HG03460 (cell line): ENCODE data around the gene THOC7.

Experiments used
- ATAC-seq: cut with Tn5 transposase; IDR thresholded peaks from one replicate; pipeline ENCODE4 v1.9.1; 2021; ENCODE audit not compliant: unreplicated experiment

Gene THOC7

DNA sequence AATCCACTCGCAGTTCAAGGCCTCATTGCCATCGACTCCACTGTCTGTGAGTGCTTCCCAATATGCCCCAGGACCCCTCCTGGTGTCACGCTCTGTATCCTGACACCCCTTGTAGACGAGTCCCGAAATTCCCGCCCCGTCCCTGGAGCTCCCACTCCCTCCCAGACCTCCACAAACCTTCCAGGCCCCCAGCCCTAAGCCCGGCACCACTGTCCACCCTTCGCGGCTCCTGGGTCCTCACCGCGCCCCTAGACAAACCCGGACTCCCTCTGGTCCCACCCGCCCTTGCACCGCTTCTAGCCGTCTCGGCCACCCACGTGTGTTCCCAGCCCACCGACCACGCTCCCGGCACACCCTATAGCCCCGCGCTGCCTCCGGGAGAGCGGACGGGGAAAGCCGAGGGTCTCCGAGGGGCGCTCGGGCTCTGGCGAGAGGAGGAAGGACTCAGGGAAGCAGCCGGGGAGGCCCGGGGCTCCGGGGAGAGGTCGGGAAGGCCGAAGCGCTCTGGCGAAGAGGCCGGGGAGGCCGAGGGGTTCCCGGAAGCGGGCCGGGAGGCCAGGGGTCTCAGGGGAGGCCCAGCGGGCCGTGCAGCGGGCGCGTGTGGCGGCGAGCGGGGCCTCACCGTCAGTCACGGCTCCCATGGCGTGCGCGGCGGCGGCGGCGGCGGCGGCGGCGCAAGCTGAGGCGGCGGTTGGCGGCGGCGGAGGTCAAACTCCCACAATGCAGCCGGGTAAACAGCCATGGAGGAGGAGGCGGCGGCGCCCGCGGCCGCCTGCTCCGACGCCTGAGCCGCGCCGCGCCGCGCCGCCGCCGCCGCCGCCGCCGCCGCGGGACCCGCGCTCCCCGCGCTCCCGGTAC lies at the start of gene THOC7, which contains the start of gene ATXN7:
TSS of gene THOC7 (minus strand) at position 656 of the 858 bp plus-strand sequence. CDS start at position 641, 15 bp downstream.
TSS of gene ATXN7 (plus strand) at position 718 of the 858 bp plus-strand sequence. CDS start 48,732 bp downstream, outside the sequence.
- peak; percentile 68 for ATAC-seq

DNA sequence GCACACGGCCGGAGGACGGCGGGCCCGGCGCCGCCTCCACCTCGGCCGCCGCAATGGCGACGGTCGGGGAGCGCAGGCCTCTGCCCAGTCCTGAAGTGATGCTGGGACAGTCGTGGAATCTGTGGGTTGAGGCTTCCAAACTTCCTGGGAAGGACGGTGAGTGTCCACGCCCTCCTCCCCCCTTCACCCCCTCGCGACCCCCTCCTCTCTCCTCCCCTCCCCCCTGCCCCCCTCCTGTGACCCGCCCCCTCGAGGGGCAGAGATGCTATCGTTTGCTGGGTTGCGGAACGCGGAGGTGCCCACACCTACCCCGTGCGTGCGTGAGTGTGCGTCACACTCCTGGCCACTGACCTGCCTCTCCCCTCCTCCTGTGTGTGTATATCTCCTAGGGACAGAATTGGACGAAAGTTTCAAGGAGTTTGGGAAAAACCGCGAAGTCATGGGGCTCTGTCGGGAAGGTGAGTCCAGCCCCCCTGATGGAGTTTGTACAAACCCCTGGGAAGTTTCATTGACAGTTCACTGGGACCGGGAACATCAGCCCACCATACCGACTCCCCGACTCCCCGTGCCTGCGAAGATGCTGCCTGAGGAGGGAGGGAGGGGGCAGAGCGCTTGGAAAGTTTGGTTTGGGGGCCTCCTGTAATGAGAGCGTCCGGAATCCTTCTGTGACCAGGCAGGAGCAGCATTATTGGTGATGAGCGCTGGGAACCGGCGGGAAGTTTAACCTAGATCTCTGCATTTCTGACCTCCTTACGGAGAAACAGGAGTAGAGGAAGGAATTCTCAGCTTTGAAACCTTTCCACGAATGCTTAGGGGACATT lies 49.4 kb upstream of the THOC7 start:
- ATAC-seq = no peak

DNA sequence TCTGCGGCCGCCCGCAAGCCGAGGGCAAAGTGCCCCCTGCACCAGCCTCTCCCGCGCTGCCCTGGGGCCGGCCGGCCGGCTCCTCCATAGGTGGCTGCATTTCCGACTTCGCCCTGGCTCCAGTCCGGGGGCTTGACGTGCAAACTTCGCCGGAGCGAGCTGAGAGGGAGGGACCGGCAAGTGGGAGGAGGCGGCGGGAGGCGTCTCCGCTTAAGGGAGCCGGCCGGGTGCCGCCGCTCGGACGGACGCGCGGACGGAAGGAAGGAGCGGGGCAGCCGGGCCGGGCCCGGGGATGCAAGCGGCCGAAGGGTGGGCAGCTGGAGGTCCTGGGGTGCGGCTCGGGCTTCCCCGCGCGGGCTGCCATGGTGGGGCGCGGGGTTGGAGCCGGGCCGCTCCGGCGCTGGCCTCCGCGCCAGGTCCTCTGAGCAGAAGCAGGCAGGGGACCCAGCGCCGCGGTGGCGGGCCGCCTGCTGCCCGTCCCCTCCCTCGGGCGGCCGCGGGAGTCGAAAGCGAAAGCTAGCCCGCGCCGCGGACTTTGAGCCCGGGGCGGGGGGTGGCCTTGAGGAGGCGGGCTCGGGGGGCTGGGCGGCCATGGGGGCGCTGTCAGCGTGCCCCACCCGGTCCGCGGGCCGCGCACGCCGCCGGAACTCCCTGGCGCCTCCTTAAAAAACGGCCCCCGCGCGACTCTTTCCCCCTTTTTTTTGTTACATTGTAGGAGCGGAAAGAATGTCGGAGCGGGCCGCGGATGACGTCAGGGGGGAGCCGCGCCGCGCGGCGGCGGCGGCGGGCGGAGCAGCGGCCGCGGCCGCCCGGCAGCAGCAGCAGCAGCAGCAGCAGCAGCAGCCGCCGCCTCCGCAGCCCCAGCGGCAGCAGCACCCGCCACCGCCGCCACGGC lies 48.5 kb upstream of the THOC7 start, which contains the start of gene SCAANT1:
TSS of gene SCAANT1 (minus strand) at position 511 of the 895 bp plus-strand sequence.
- peak; percentile 73 for ATAC-seq

DNA sequence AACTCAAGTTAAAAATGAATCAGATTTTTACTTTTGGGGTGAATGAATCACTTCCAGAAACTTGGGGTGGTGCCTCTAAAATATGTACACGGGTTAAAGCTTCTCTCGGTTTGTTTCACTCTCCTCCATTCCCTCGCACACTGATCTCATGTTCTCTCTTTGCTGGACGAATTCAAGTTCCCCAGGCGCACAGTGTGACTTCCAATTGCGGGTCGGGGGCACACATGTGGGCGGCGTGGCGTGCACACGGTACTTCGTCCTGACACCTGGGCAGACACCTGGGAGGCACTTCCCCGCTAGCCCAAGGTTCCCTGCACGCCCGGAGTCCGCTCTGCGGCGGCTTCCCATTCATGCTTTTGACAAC lies 47.9 kb upstream of the THOC7 start:
- peak; percentile 15 for ATAC-seq

DNA sequence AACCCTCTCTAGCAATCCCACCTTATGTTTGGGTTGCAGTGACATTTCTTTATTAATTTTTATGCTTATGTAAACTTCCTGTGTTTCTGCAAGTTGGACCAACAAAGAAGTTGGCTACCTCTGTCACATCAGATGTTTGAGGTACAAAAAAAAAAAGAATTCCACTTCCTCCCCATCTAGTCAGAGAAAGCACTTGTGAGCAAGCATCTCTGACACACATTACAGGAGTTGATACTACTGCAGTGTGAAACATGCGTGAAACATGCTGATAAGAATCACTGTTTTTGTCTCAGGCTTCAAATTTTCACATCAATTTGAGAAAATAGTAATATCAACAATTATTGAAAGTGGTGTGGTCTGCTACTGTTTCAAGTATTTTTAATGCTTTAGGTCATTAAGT lies 47.3 kb upstream of the THOC7 start:
- ATAC-seq = no peak

DNA sequence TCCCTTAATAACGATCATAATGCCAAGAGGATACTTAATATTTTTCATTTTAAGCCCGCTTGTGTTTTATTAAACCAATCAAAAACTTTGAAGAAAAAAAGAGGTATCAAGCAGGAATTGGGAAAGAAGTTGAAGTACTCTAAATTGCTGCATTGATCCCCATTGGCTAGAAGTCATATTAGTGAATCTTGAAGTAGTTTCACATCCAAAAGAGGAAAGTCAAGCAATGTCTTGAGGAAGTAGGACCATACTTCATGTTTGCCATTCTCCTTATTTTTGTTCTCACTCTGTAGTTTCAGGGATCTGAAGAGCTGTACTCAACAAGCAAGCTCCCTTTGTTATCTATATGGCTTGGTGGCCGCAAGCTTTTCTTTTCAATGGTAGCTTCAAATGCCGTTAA lies 46.4 kb upstream of the THOC7 start:
- no peak for ATAC-seq

DNA sequence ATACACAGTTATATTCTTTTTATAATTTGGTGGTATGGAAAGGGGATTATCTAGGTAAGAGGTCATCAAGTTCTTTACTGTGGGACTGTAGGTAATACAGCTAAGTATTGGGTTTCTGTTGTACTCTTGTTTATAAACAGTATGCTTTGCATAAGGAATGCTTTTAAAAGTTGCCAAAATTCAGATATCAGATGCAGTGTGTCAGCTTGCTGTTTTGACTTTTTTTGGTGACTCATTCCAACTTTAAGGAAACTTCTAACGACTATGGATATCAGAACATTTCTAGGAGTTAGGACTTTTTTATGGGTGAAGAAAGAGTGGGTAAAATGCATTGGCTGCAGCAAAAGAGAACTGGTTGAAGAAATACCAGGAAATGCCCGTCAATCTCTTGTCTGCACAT lies 45.8 kb upstream of the THOC7 start:
- no peak for ATAC-seq

DNA sequence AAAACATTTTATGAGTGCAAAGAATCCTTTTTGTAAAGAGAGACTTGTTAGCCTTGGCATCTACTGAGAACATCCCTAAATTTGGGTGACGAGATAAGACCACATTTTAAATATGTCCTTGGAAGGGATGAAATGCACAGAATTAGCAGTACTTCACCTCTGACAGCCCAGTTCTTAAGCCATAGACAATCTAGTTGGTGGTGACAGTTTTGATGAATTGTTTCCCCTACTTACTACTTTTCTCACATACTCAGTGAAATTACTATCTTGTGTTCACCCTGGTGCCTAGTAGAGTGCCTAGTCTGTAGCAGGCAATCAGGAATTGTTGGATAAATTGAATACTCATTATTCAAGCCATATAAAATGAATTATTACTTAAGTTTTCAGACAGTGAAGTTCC lies 45.2 kb upstream of the THOC7 start:
- ATAC-seq = no peak

DNA sequence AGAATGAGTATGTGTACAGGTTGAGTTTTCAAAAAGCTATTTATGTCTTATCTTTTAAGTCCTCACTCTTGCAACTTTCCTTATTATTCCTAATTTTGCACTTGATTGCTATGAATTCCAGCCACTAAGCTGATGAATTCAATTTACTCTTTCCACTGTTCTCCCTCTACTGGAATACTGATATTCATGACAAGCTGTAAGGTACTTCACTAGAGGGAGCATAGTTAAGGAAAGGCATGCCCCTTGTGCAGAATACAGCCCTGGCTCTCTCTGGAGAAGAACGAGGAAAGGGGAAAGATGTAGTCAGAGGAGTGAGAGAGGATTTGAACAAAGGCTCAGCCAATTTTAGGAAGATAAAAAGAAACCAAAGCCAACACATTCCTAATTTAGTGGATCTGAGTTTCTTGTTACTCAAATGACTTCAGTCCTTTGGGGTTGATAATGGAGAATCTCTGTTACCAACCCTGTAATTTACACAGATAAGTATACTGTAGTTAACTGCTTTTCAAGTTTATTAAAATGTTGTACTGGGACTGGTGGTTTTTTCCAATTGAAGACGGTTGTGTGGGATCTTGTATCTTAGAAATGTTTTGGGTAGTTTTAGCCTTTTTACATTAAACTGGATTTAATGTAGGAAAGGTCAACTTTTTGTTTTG lies 44.6 kb upstream of the THOC7 start:
- ATAC-seq = no peak

DNA sequence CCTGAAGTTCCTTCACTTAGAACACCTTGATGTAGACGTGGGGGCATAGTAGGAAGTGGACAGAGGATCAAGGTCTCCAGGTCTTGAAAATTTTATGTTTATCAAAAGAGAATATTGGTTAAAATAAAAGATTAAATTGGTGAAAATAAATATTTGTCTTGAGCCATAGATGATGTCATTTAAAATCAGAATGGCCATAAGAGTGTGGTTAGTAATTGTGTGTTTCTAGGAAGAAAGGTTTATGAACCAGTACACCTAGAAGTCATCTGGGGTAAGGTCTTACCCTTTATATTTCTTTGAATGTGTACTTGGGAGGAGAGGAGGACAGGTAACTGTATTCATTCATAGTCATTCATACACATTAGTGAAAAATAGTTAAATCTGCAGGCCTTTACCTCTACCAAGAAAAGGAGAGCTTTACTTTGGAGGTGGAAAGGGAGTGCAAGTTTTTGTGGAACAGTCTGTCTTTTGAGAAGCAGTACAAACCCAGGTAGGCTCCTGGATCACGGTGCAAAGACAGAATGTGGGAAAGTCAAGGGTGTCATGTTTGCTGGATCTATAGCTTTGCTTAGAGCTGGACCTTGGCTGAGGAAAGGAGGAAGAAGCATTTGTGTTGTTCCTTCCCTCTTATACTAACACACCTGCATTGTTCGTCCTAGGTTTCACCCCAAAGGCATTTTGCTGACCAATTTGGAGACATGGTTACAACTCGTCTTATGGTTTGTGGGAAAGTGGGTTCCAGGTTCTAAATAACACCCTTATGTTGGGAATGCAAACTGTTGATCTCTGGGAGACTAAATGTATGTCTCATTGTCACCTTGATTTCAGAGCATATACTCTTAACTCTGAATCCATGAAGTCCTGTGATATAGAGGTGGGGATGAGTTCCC lies 42.4 kb upstream of the THOC7 start:
- ATAC-seq = no peak

DNA sequence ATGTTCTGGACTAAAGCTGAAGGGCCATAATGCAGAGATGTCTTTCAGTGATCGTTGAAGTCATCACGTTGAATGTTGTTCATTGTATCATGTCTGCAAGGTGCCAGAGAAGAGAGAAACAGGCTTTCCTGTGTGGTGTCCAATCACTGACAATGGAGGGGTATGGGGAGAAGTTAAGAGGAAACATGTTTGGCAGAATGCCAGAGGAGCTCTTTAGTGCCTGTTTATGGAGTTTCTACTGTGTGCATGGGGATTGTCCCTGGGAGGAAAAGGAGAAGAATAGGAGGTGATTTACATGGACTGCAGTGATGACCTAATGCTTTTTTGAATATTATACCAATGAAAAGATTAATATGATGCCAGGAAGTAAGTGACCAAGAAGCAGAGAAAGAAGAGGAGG lies 36.9 kb upstream of the THOC7 start:
- no peak for ATAC-seq

DNA sequence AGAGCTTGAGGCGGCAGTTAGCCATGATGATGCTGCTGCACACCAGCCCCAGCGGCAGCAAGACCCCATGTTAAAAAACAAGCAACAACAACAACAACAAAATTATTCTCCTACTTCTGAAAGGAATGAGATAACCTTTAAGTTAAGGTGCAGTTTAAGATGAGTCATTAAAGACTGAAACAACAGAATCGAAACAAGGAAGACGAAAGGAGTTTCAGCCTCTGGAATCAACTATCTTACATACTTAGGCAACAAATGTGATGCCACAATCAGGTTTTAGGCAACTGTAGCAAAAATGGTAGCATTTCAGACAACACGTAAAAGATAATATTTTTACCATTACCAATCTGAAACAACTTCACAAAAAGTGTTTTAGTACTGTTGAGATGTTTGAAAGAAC lies 36.4 kb upstream of the THOC7 start:
- ATAC-seq = no peak

DNA sequence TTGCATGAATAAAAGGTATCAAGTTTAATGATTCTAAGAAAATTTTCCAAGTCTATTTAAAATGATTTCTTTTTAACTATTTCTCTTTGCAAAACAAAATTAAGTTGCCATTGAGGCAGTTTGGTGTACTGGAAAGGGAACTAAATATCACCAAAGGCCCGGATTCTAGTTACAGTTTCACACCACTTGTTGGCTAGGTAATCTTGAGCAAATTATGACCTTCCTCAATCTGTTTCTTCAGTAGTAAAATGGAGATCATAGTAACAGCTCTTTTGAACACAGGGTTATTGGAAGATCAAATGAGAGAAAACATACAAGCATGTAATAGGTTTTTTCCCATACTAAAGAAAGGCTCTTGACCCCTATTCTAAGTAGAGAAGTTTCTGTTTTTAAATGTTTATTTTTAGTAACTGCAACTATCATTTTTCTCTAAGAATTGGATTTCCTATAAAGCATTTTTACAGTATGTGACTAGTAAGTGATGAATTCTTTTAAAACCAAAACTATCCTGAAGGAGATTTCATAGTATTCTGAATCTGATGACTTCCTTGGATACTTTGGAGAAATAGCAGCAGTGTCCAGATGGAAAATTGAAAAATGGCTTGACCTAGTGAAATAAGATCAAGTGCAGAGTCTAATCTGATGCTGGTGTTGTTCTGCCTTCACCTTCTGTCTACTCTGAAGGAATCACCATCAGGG lies 32.9 kb upstream of the THOC7 start:
- peak; percentile 70 for ATAC-seq

DNA sequence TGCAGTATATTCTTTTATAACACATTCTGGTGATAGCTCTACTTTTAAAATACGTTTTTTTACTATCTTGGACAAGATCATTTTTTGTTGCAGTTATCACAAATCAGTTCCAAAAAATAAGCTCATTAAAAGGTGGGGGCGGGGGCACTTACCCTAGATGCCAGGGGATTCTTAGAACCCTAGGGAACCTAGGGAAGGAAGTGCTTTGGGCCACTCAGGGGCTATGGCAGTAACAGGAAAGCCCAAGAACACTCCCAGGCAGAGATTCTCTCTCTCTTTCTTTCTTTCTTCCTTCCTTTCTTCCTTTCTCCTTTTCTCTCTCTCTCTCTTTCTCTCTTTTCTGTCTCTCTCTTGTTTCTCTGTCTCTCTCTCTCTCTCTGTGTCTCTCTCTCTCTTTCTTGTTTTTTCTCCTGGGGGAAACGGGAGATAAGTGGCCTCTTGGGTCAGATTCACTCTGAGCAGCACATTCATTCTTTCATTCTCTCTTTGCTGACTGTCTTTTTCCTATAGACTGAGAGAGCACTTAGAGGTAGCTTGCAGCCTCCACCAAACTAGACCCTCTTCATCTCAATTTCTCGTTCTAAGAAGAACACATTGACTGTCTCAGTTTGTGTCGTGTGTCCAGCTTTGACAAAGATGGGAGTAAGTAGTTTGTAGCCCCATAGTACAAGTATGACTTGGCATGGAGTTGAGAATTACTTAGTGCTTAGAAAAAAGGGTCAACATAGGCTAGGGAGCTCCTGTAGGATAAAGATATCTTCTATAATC lies 32.0 kb upstream of the THOC7 start:
- no peak for ATAC-seq

DNA sequence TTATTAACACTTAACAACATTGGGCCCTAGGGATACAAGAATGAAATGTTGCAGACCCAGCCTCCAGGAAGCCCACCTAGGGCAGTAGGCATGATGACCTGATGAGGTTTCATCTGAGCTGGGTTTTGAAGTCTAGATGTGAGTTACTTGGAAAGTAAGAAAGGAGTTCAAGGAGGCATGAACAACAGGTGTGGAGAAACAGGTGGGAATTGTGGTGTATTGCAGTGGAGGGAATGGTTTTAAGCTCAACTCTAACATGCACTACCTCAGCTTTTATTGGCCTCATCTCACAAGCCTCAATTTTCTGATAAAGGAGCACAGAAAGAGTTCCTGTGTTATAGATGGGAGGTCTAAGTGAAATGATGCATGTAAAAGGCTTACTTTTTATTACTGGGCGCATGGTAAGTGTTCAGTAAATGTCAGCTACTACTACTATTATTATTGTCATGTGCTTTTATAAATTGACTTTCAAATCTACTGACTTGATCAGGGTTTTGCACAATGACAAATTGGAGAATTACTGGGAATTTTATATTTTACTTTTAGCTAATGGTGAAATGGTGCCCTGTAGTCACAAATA lies 29.3 kb upstream of the THOC7 start:
- ATAC-seq = no peak

DNA sequence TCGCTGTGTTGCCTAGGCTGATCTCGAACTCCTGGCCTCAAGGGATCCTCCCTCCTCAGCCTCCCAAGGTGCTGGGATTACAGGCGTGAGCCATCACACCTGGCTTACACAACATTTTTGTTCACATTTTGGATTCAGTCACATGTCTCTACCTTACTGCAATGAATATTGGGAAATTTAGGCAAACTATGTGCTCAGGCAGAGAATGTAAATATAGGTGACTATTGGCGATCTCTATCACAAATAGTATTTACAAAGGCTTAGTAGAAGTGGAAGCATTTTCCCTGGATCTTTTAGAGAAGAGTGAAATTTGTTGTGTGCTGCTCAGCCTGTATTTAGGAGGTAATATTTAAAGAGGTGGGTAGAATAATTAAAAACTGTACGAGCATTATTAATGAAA lies 27.9 kb upstream of the THOC7 start:
- ATAC-seq = no peak

DNA sequence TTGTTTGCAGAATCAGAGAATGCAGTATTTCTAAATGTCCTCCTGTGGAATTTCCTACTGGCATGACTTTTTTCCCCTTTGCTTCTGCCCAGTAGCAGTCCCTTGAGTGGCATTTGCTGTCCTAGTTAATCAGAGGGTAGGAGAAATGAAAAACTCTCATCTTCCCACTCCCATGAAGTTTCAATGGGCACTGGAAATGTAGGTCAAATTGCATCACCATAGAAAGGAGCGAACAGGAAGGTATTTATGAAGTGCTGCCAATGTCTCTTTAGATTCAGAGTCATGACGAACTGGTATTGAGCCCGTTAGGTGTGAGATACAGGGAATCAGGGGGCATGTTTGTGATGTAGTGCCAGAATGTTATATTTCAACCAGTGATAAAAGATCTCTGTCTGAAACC lies 23.3 kb upstream of the THOC7 start:
- no peak for ATAC-seq

DNA sequence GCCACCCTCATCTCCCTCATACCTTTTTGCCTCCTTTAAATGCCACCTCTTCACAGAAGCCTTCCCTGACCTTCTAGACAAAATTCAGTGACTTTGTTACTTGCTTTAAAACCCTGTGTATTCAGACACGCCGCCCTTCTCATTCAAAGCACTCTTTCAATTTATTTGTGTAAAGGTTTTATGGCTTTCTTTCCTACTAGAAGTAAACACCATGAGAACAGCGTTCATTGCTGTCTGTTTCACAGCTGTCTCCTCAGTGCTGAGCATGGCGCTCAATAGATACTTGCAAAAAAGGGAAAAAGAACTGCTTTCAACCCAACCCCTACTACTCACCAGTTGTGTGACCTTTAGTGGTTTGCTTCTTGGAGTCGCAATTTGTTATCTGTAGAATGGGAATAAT lies 17.0 kb upstream of the THOC7 start:
- ATAC-seq = no peak
